HepG2 (cell line): Measurements from ENCODE around the gene ATG13. TPM values are rescaled to one million over a fixed set of nuclear protein-coding genes. Genes with fewer than 3 reads are reported as not detected.

Experiments
- ARNT2 ChIP-seq: sonication (generic); formaldehyde crosslinking; IDR thresholded peaks from 2 replicates; pipeline ENCODE4 v1.8.0; 2022; ENCODE audit warnings: mild to moderate bottlenecking, low read depth, missing genetic modification reagents, moderate library complexity
- EEA1 ChIP-seq: sonication (generic); formaldehyde crosslinking; IDR thresholded peaks from 2 replicates; pipeline ENCODE4 v1.5.1; 2020; ENCODE audit warnings: mild to moderate bottlenecking, missing genetic modification reagents, borderline replicate concordance
- HIVEP1 ChIP-seq: sonication (generic); formaldehyde crosslinking; IDR thresholded peaks from 2 replicates; pipeline ENCODE4 v1.4.0; 2020; ENCODE audit warnings: mild to moderate bottlenecking, missing genetic modification reagents
- JUNB ChIP-seq: sonication (generic); formaldehyde crosslinking; IDR thresholded peaks from 2 replicates; pipeline ENCODE4 v1.8.0; 2022; ENCODE audit warnings: missing genetic modification reagents, mild to moderate bottlenecking, borderline replicate concordance
- PHB2 ChIP-seq: fragments of 450-650 bp; IDR thresholded peaks from 2 replicates; pipeline ENCODE4 v1.6.1; 2018; ENCODE audit not compliant: partially characterized antibody
- PITX1 ChIP-seq: sonication (generic); formaldehyde crosslinking; IDR thresholded peaks from 2 replicates; pipeline ENCODE4 v1.5.1; 2020; ENCODE audit warnings: mild to moderate bottlenecking, missing genetic modification reagents
- PRMT3 ChIP-seq: sonication (generic); formaldehyde crosslinking; IDR thresholded peaks from 2 replicates; pipeline ENCODE4 v1.8.1; 2022; ENCODE audit warnings: low read depth, mild to moderate bottlenecking, moderate library complexity, missing genetic modification reagents, borderline replicate concordance
- RFXAP ChIP-seq: sonication (generic); formaldehyde crosslinking; IDR thresholded peaks from 2 replicates; pipeline ENCODE4 v1.4.0; 2020; ENCODE audit warnings: missing genetic modification reagents, borderline replicate concordance
- SKI ChIP-seq: fragments of 450-650 bp; IDR thresholded peaks from one replicate; pipeline ENCODE4 v1.6.1; 2018; ENCODE audit warnings: mild to moderate bottlenecking; ENCODE audit not compliant: partially characterized antibody
- SOX5 ChIP-seq: IDR thresholded peaks from 2 replicates; pipeline ENCODE4 v1.6.1; 2016; ENCODE audit warnings: borderline replicate concordance
- TBX3 ChIP-seq: fragments of 450-650 bp; IDR thresholded peaks from 2 replicates; pipeline ENCODE4 v1.6.1; 2017; ENCODE audit warnings: antibody characterized with exemption, mild to moderate bottlenecking, inconsistent platforms, borderline replicate concordance
- YEATS4 ChIP-seq: sonication (generic); formaldehyde crosslinking; IDR thresholded peaks from 2 replicates; pipeline ENCODE4 v1.4.0; 2020; ENCODE audit warnings: missing genetic modification reagents, borderline replicate concordance
- ZNF569 ChIP-seq: sonication (generic); formaldehyde crosslinking; IDR thresholded peaks from 2 replicates; pipeline ENCODE4 v1.5.0; 2020; ENCODE audit warnings: mild to moderate bottlenecking, missing genetic modification reagents, moderate library complexity, borderline replicate concordance
- ZNF577 ChIP-seq: sonication (generic); formaldehyde crosslinking; IDR thresholded peaks from 2 replicates; pipeline ENCODE4 v1.4.0; 2020; ENCODE audit warnings: mild to moderate bottlenecking, low read depth, missing genetic modification reagents, borderline replicate concordance
- ZNF674 ChIP-seq: sonication (generic); formaldehyde crosslinking; IDR thresholded peaks from 2 replicates; pipeline ENCODE4 v1.5.0; 2020; ENCODE audit warnings: low read depth, mild to moderate bottlenecking, missing genetic modification reagents
- ZNF710 ChIP-seq: sonication (generic); formaldehyde crosslinking; IDR thresholded peaks from 2 replicates; pipeline ENCODE4 v1.5.0; 2020; ENCODE audit warnings: mild to moderate bottlenecking, missing genetic modification reagents, borderline replicate concordance
- ZSCAN29 ChIP-seq: sonication (generic); formaldehyde crosslinking; conservative IDR thresholded peaks from 2 replicates; pipeline ENCODE4 v1.4.0; 2020; ENCODE audit warnings: mild to moderate bottlenecking, missing genetic modification reagents
- polyA plus RNA-seq, 8 experiments: library from polyadenylated mRNA; depleted of rRNA in 3 of 8; stranded (reverse) in 7 of 8; unstranded in 1 of 8; fragments of >200 nt; fragmentation: Illumina TruSeq in 4 of 8; extraction: Trizol in 4 of 8; gene quantifications; 2 replicates each; pipeline versions ENCODE4 v1.2.1 to v1.2.3, GENCODE V29; 2011 to 2016; ENCODE audit warnings: low read depth in 4 of 8, missing spikeins in 1 of 8, mixed read lengths in 1 of 8; ENCODE audit not compliant: insufficient read depth in 1 of 8
- total RNA-seq, 5 experiments: library from RNA; depleted of rRNA; stranded (reverse); fragments of >200 nt; fragmentation: Illumina TruSeq; extraction: Trizol; gene quantifications; 2 replicates each; pipeline ENCODE4 v1.2.3, GENCODE V29; 2016; ENCODE audit warnings: low read depth in 1 of 5
- TF ChIP-seq, protein P1 (sequence below): sonication (generic); formaldehyde crosslinking; conservative IDR thresholded peaks from 2 replicates; pipeline ENCODE4 v1.4.0; 2020; ENCODE audit warnings: missing genetic modification reagents
- TF ChIP-seq, protein P2 (sequence below): sonication (generic); formaldehyde crosslinking; IDR thresholded peaks from 2 replicates; pipeline ENCODE4 v1.8.0; 2022; ENCODE audit warnings: missing genetic modification reagents, mild to moderate bottlenecking, borderline replicate concordance
- TF ChIP-seq, protein P3 (sequence below): sonication (generic); formaldehyde crosslinking; IDR thresholded peaks from 2 replicates; pipeline ENCODE4 v1.4.0; 2020; ENCODE audit warnings: missing genetic modification reagents

ATG13 gene
- total and polyA plus RNA-seq, 2 of the 13 experiments (the other 11 are each of a cell fraction or from before 2014, with no cell fraction given): 55.0 to 77.3 TPM

GRCh38 chr11:46611526-46612304, 5.6 kb upstream of the ATG13 start (continued):
- TF ChIP-seq, protein P1, sequence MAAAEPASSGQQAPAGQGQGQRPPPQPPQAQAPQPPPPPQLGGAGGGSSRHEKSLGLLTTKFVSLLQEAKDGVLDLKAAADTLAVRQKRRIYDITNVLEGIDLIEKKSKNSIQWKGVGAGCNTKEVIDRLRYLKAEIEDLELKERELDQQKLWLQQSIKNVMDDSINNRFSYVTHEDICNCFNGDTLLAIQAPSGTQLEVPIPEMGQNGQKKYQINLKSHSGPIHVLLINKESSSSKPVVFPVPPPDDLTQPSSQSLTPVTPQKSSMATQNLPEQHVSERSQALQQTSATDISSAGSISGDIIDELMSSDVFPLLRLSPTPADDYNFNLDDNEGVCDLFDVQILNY (CRISPR knock-in tag): no peak
- TF ChIP-seq HIVEP1 (CRISPR knock-in tag) (no peak), JUNB (0 out of 2 replicates have a peak, but pooled peaks have one; percentile 45), ZNF710 (CRISPR knock-in tag) (no peak), ZNF569 (no peak), RFXAP (no peak), EEA1 (CRISPR knock-in tag) (no peak), ZNF577 (CRISPR knock-in tag) (no peak), PRMT3 (CRISPR knock-in tag) (no peak), PHB2 (no peak), SKI (no peak), ZNF674 (CRISPR knock-in tag) (no peak), PITX1 (CRISPR knock-in tag) (0 out of 2 replicates have a peak, but pooled peaks have one; percentile 29), ZSCAN29 (CRISPR knock-in tag) (no peak), SOX5 (peak; percentile 7; the same call in 1 of the 2 replicates), TBX3 (0 out of 2 replicates have a peak, but pooled peaks have one; percentile 12), YEATS4 (CRISPR knock-in tag) (peak; percentile 19; the same call in 1 of the 2 replicates), ARNT2 (peak; percentile 24; the same call in 1 of the 2 replicates)
- TF ChIP-seq, protein P2, sequence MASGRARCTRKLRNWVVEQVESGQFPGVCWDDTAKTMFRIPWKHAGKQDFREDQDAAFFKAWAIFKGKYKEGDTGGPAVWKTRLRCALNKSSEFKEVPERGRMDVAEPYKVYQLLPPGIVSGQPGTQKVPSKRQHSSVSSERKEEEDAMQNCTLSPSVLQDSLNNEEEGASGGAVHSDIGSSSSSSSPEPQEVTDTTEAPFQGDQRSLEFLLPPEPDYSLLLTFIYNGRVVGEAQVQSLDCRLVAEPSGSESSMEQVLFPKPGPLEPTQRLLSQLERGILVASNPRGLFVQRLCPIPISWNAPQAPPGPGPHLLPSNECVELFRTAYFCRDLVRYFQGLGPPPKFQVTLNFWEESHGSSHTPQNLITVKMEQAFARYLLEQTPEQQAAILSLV (CRISPR knock-in tag): no peak
- TF ChIP-seq, protein P3, sequence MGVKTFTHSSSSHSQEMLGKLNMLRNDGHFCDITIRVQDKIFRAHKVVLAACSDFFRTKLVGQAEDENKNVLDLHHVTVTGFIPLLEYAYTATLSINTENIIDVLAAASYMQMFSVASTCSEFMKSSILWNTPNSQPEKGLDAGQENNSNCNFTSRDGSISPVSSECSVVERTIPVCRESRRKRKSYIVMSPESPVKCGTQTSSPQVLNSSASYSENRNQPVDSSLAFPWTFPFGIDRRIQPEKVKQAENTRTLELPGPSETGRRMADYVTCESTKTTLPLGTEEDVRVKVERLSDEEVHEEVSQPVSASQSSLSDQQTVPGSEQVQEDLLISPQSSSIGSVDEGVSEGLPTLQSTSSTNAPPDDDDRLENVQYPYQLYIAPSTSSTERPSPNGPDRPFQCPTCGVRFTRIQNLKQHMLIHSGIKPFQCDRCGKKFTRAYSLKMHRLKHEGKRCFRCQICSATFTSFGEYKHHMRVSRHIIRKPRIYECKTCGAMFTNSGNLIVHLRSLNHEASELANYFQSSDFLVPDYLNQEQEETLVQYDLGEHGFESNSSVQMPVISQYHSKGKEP: no peak
